C4-2B (cell line): Measurements from ENCODE around the gene CHST9.

Source experiments
- H3K27ac ChIP-seq: fragments of 450-650 bp; 2 replicates; pipeline ENCODE4 v1.5.1; 2017
- ZFX ChIP-seq: fragments of 450-650 bp; IDR thresholded peaks from 2 replicates; pipeline ENCODE4 v1.6.1; 2017
- TF ChIP-seq, protein P1 (sequence below): fragments of 450-650 bp; conservative IDR thresholded peaks from 2 replicates; pipeline ENCODE4 v1.5.1; 2017; ENCODE audit warnings: mild to moderate bottlenecking

Gene CHST9

DNA sequence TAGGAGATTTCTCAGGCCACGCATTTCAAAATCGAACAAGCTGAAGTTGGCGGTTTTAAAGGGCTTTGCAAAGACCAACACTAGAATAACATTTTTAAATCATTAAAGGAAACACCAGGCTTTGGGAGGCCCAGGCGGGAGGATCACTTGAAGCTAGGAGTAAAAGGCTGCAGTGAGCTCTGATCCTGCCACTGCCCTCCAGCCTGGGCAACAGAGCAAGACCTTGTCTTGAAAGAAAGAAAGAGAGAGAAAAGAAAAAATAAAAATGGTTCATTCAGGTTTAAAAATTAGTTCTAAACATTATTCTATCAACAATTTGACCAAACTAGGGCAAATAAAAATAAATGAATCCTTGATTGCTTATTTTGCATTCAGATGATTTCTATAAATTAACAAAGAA lies 789 bp upstream of the CHST9 start:
- TF ChIP-seq, protein P1, sequence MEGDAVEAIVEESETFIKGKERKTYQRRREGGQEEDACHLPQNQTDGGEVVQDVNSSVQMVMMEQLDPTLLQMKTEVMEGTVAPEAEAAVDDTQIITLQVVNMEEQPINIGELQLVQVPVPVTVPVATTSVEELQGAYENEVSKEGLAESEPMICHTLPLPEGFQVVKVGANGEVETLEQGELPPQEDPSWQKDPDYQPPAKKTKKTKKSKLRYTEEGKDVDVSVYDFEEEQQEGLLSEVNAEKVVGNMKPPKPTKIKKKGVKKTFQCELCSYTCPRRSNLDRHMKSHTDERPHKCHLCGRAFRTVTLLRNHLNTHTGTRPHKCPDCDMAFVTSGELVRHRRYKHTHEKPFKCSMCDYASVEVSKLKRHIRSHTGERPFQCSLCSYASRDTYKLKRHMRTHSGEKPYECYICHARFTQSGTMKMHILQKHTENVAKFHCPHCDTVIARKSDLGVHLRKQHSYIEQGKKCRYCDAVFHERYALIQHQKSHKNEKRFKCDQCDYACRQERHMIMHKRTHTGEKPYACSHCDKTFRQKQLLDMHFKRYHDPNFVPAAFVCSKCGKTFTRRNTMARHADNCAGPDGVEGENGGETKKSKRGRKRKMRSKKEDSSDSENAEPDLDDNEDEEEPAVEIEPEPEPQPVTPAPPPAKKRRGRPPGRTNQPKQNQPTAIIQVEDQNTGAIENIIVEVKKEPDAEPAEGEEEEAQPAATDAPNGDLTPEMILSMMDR, result no peak
- TF ChIP-seq ZFX, result no peak

DNA sequence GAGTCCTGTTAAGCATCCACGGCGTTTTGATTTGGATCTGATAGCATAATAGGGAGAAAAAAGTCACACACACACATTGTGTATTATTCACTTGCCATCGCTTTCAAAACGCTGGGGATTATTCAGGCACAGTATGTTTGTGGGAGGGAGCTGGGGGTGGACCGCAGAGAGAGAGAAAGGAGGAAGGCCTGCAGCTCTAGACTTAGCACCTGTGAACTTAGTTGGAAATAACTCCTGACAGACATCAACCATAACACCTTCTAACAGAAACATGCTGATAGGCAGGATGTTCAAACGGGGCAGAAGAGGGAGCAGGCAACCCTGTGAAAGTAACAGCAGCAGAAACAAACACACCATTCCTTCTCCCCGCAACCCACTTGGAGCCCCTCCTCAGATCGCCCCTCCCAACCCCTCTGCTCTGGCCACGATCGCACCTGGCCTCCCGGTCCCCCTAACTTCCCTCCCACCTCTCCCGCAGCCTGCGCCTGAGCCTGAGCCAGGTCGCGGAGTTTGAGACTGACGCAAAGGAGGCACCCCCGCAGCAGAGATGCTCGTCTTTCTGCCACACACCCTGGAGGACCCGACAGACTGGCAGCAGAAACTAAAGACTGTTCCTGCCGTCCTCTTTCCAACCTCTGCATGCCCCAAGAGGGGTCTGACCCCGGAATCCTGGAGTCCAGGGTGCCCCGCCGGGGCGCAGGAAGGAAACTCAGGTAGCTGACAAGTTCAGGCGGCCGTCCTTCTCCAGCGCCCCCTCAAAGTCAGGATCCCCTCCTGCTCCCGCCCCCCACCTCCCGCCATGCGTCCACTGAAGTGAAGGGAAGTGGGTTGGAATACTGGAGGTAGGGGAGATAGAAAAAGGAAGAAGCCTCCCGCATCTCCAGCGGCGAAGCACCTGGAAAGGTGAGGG lies 738 bp downstream of the CHST9 start:
- H3K27ac ChIP-seq, result no peak overlapping the region

More for the DNA sequence above, 789 bp upstream of the CHST9 start:
- H3K27ac ChIP-seq, result no peak overlapping the region

DNA sequence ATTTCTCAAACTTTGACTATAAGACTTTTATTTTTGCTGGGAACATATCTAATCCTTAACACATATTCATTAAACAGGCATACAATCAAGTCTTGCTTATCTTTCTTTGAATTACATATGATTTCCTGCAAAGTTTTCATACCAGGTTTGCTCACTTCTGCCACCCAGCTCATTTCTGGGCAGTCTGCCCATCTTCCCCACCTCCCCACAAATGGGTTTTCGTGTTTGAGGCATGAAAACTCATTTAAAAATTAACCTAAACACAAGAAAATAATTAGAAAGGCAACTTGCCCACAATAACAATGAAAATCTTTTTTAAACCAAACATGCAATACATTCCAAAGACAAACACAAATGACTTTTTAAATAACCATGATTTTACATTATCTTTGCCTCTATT lies 3.4 kb downstream of the CHST9 start:
- TF ChIP-seq ZFX, result no peak
- TF ChIP-seq, protein P1, result no peak
- no peak overlapping the region for H3K27ac ChIP-seq

More for the DNA sequence above, 738 bp downstream of the CHST9 start:
- no peak for TF ChIP-seq ZFX
- TF ChIP-seq, protein P1, result no peak

DNA sequence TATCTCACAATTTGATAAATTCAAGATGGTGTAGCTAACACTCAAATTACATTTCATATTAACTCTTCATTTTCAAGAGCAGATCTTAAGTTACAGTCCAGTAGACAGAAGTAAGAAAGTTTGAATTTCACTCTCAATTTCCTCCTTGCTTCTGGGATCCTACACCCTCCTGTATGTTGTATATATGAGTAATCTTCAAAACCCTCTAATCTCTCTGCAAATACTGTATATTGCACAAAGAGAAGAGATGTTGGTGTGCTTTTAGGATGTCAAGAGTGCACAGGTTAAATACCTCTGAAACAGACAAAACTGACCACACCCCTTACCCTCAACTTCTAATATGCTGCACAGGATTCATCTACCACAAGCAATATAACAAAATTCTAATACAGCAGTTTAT lies 6.7 kb downstream of the CHST9 start:
- no peak overlapping the region for H3K27ac ChIP-seq
- TF ChIP-seq, protein P1, result no peak

- TF ChIP-seq ZFX, result no peak
- TF ChIP-seq, protein P1, result no peak
- H3K27ac ChIP-seq, result no peak overlapping the region
Measured at GRCh38 chr18:27175914-27176313, 9.2 kb downstream of the CHST9 start.

GRCh38 chr18:27175245-27175644 lies 9.9 kb downstream of the CHST9 start:
- H3K27ac ChIP-seq, result no peak overlapping the region
- no peak for TF ChIP-seq ZFX
- TF ChIP-seq, protein P1, result no peak

GRCh38 chr18:27171993-27172392 lies 13.1 kb downstream of the CHST9 start:
- TF ChIP-seq ZFX, result no peak
- TF ChIP-seq, protein P1, result no peak
- H3K27ac ChIP-seq, result no peak overlapping the region
